GM21528 (cell line): ENCODE measurements around the gene SMAD2.

Experiments used
- ATAC-seq: cut with Tn5 transposase; IDR thresholded peaks from one replicate; pipeline ENCODE4 v1.9.1; 2021; ENCODE audit warnings: mild to moderate bottlenecking, moderate library complexity; ENCODE audit not compliant: unreplicated experiment, low FRiP score

SMAD2 gene

GRCh38 chr18:47932603-47933002 lies 2.1 kb upstream of the SMAD2 start:
- ATAC-seq = no peak

- ATAC-seq = no peak
Observed at GRCh38 chr18:47932190-47932589, 1.7 kb upstream of the SMAD2 start.

GRCh38 chr18:47931718-47932103 lies 1.3 kb upstream of the SMAD2 start:
- ATAC-seq = no peak

- ATAC-seq = peak; percentile 87
Observed at GRCh38 chr18:47930931-47931717, 665 bp upstream of the SMAD2 start.

- ATAC-seq = peak; percentile 1
Observed at GRCh38 chr18:47929681-47930198, 719 bp downstream of the SMAD2 start.

GRCh38 chr18:47928466-47928865 lies 2.0 kb downstream of the SMAD2 start:
- no peak for ATAC-seq

- ATAC-seq = no peak
Observed at GRCh38 chr18:47926101-47926850, 4.2 kb downstream of the SMAD2 start.

- ATAC-seq = no peak
Observed at GRCh38 chr18:47919916-47920315, 10.5 kb downstream of the SMAD2 start.

- no peak for ATAC-seq
Observed at GRCh38 chr18:47917923-47918610, 12.4 kb downstream of the SMAD2 start.

- ATAC-seq = no peak
Observed at GRCh38 chr18:47915930-47916329, 14.5 kb downstream of the SMAD2 start.

- no peak for ATAC-seq
Observed at GRCh38 chr18:47915229-47915628, 15.2 kb downstream of the SMAD2 start.

GRCh38 chr18:47912794-47913585 lies 17.5 kb downstream of the SMAD2 start:
- no peak for ATAC-seq

GRCh38 chr18:47912343-47912742 lies 18.1 kb downstream of the SMAD2 start:
- ATAC-seq = no peak

- no peak for ATAC-seq
Observed at GRCh38 chr18:47911877-47912276, 18.6 kb downstream of the SMAD2 start.

GRCh38 chr18:47909484-47909883 lies 21.0 kb downstream of the SMAD2 start:
- no peak for ATAC-seq

GRCh38 chr18:47908592-47908991 lies 21.9 kb downstream of the SMAD2 start:
- ATAC-seq = no peak

GRCh38 chr18:47906408-47906807 lies 24.1 kb downstream of the SMAD2 start:
- no peak for ATAC-seq

- no peak for ATAC-seq
Observed at GRCh38 chr18:47903809-47904208, 26.6 kb downstream of the SMAD2 start.

GRCh38 chr18:47901624-47902362 lies 28.7 kb downstream of the SMAD2 start:
- ATAC-seq = peak; percentile 96
